ENCODE measurements around the gene KMT2C. TPM values are rescaled to one million over a fixed set of nuclear protein-coding genes. Genes with fewer than 3 reads are reported as not detected.
A peak's percentile ranks its signal among the peaks of the same experiment; 100 is the strongest.
"Not testable (repeated sequence)": the region's sequence is repeated elsewhere in the genome, so short reads cannot be mapped to it uniquely, and the experiment has no call there.

The KMT2C gene
- total and polyA plus RNA-seq, 10 of the 15 experiments (the other 5 are each of a cell fraction or from before 2014, with no cell fraction given), result 3.3 to 45.2 (median 19.2) TPM

DNA sequence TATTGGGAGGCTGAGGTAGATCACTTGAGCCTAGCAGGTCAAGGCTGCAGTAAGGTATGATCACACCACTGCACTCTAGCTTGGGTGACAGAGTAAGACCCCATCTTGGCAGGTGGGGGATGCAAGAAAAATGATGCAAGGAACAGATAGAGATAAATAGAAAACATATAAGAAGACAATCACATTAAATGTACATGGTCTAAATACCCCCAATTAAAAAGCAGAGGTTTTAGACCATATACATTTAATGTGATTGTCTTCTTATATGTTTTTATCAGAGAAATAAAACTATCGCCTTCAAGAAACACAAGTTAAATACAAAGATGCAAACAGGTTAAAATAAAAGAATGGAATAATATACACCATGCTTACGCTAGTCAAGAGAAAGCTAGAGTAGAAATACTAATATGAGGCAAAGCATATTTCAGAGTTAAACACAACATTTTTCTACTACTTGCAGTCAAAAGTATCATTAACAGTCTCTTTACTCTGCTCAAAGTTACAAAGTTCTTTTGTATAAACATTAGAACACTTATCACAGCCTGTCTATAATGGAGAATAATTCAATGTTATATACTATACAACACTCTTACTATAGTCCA, 136.2 kb downstream of the KMT2C start:
- H3K27me3 ChIP-seq (replicated peaks in 1 of 2; ENCODE audit: control insufficient read depth in 2 of 2, insufficient read depth in 2 of 2, low read length in 1 of 2); SMC1A ChIA-PET (ENCODE audit: uncharacterized antibody, unreplicated experiment); BruUV-seq (replicated peaks); DNase-seq (ENCODE audit: low read depth, low spot score); H4K20me1 ChIP-seq (ENCODE audit: control insufficient read depth, insufficient read depth); H3K4me2 ChIP-seq (ENCODE audit: control insufficient read depth, insufficient read depth); RAD21 ChIA-PET (ENCODE audit: unreplicated experiment); FAIRE-seq; in situ Hi-C loops (cut with MboI); POLR2A ChIA-PET; H2AFZ ChIP-seq (ENCODE audit: control insufficient read depth, low read depth, low read length); H3K9ac ChIP-seq (ENCODE audit: control insufficient read depth, insufficient read depth, low read length); H3K4me3 ChIP-seq; H3K27ac ChIP-seq (ENCODE audit: control insufficient read depth, insufficient read depth); CTCF ChIA-PET; H3K9me3 ChIP-seq (replicated peaks; ENCODE audit: control insufficient read depth, insufficient read depth, low read length); H3K36me3 ChIP-seq (ENCODE audit: control insufficient read depth in 2 of 2, insufficient read depth in 2 of 2, low read length in 1 of 2); H3K79me2 ChIP-seq (ENCODE audit: control insufficient read depth, insufficient read depth, low read length); ATAC-seq; H3K4me1 ChIP-seq (ENCODE audit: control insufficient read depth, insufficient read depth, low read length): not testable (repeated sequence)
- 97% methylated on average over 2 of the region's 2 CpGs for WGBS (ENCODE audit: insufficient coverage, insufficient replicate concordance, low lambda C conversion rate, missing lambda C conversion rate)
- intact Hi-C loops (cut with micrococcal nuclease; ENCODE audit: unreplicated experiment), result loop anchor here (1.0 kb wide), 1 partner anchor 12 kb away; no protein-coding TSS in a partner anchor

DNA sequence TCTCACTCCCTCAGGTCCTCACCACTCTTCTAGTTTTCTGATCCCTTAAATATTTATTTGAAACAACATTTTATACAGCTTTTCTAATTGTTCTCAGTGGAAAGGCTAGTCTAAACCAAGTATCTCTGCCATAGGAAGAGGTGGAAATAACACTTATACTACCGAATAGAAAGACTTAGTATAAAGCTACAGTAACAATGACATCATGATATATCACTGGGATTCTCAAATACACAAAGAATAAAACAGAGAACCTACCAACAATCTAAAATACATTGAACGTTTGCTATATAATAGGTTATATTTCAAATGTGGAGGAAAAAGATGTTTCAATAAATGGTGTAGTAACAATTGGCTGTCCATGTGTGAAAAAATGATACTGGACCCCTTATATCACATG, 142.9 kb downstream of the KMT2C start:
- no TSS peak for BruUV-seq (replicated peaks)
- H3K4me2 ChIP-seq (ENCODE audit: control insufficient read depth, insufficient read depth), result no peak overlapping the region
- H3K79me2 ChIP-seq (ENCODE audit: control insufficient read depth, insufficient read depth, low read length), result no peaks in the 10 kb centered on the region
- 95% methylated on average over 2 of the region's 2 CpGs for WGBS (ENCODE audit: insufficient coverage, insufficient replicate concordance, low lambda C conversion rate, missing lambda C conversion rate)
- in situ Hi-C loops (cut with MboI), result no loop called here
- no peak overlapping the region for H3K4me3 ChIP-seq
- ChIA-PET CTCF (interaction anchor here (0.5 to 1.0 kb wide), 2 partner anchors 10 to 414 kb away, joined by 3 read pairs; no protein-coding TSS in a partner anchor), SMC1A (ENCODE audit: uncharacterized antibody, unreplicated experiment) (interaction anchor here (0.8 to 1.0 kb wide), 2 partner anchors 53 to 403 kb away, joined by 3 read pairs; no protein-coding TSS in a partner anchor), POLR2A (no interaction called here), RAD21 (ENCODE audit: unreplicated experiment) (no interaction called here)
- H4K20me1 ChIP-seq (ENCODE audit: control insufficient read depth, insufficient read depth), result no peaks in the 10 kb centered on the region
- DNase-seq (ENCODE audit: low read depth, low spot score) (no peak), FAIRE-seq (no peak), ATAC-seq (no peak)
- intact Hi-C loops (cut with micrococcal nuclease; ENCODE audit: unreplicated experiment), result no loop called here
- H3K36me3 ChIP-seq (ENCODE audit: control insufficient read depth in 2 of 2, insufficient read depth in 2 of 2, low read length in 1 of 2), result peaks cover 0 to 9% of the 10 kb centered on the region in 2 experiments; a peak in 1 of 4 replicates
- H3K9ac ChIP-seq (ENCODE audit: control insufficient read depth, insufficient read depth, low read length), result no peak overlapping the region
- no peaks in the 10 kb centered on the region for H3K4me1 ChIP-seq (ENCODE audit: control insufficient read depth, insufficient read depth, low read length)
- H3K27me3 ChIP-seq (replicated peaks in 1 of 2; ENCODE audit: control insufficient read depth in 2 of 2, insufficient read depth in 2 of 2, low read length in 1 of 2), result no peaks in the 10 kb centered on the region
- no peak overlapping the region for H2AFZ ChIP-seq (ENCODE audit: control insufficient read depth, low read depth, low read length)
- no peak overlapping the region for H3K27ac ChIP-seq (ENCODE audit: control insufficient read depth, insufficient read depth)
- TF ChIP-seq PBX3 (IDR thresholded peaks at IDR 0.05; ENCODE audit: insufficient replicate concordance, low read depth, low read length), result no peak
- no peak for TF ChIP-seq POLR2AphosphoS5 (IDR thresholded peaks at IDR 0.05; ENCODE audit: low read length)
- TF ChIP-seq ATF7 (IDR thresholded peaks at IDR 0.05; ENCODE audit: low read depth), result 0 out of 2 replicates have a peak, but pooled peaks have one; percentile 19
- H3K9me3 ChIP-seq (replicated peaks; ENCODE audit: control insufficient read depth, insufficient read depth, low read length), result no peaks in the 10 kb centered on the region; the same call in none of the 3 replicates

- FAIRE-seq; BruUV-seq (replicated peaks); H4K20me1 ChIP-seq (ENCODE audit: control insufficient read depth, insufficient read depth); H3K9me3 ChIP-seq (replicated peaks; ENCODE audit: control insufficient read depth, insufficient read depth, low read length); POLR2A ChIA-PET; CTCF ChIA-PET; H3K4me3 ChIP-seq; ATAC-seq; H3K27me3 ChIP-seq (replicated peaks in 1 of 2; ENCODE audit: control insufficient read depth in 2 of 2, insufficient read depth in 2 of 2, low read length in 1 of 2); H3K9ac ChIP-seq (ENCODE audit: control insufficient read depth, insufficient read depth, low read length); H3K36me3 ChIP-seq (ENCODE audit: control insufficient read depth in 2 of 2, insufficient read depth in 2 of 2, low read length in 1 of 2); SMC1A ChIA-PET (ENCODE audit: uncharacterized antibody, unreplicated experiment); H3K4me2 ChIP-seq (ENCODE audit: control insufficient read depth, insufficient read depth); H3K27ac ChIP-seq (ENCODE audit: control insufficient read depth, insufficient read depth); intact Hi-C loops (cut with micrococcal nuclease; ENCODE audit: unreplicated experiment); H2AFZ ChIP-seq (ENCODE audit: control insufficient read depth, low read depth, low read length); H3K4me1 ChIP-seq (ENCODE audit: control insufficient read depth, insufficient read depth, low read length); H3K79me2 ChIP-seq (ENCODE audit: control insufficient read depth, insufficient read depth, low read length); in situ Hi-C loops (cut with MboI); DNase-seq (ENCODE audit: low read depth, low spot score); RAD21 ChIA-PET (ENCODE audit: unreplicated experiment): not testable (repeated sequence)
- 100% methylated on average over 3 of the region's 3 CpGs for WGBS (ENCODE audit: insufficient coverage, insufficient replicate concordance, low lambda C conversion rate, missing lambda C conversion rate)
Measured at GRCh38 chr7:152286972-152287371, 148.8 kb downstream of the KMT2C start.

Data from GM12878 (cell line).